OCI-LY1 (cell line): Measurements from ENCODE around the gene ROCK2.

ENCODE experiments used
- CTCF ChIP-seq: fragments of 200-600 bp; sonication (generic), shearing (Covaris generic); IDR thresholded peaks from 2 replicates; pipeline ENCODE4 v1.5.1; 2017; ENCODE audit warnings: mild to moderate bottlenecking, antibody characterized with exemption, low read length, moderate library complexity, mixed read lengths
- EZH2 ChIP-seq: fragments of 200-600 bp; sonication (generic), shearing (Covaris generic); IDR thresholded peaks from 2 replicates; pipeline ENCODE4 v1.8.0; 2017; ENCODE audit warnings: borderline replicate concordance, mixed run types, mild to moderate bottlenecking, antibody characterized with exemption, low read length, moderate library complexity, mixed read lengths

- no peak for TF ChIP-seq EZH2
- TF ChIP-seq CTCF: no peak
Measured at GRCh38 chr2:11336189-11336588, 8.2 kb downstream of the ROCK2 start.
